ENCODE measurements around the gene MOK.

Gene MOK

DNA sequence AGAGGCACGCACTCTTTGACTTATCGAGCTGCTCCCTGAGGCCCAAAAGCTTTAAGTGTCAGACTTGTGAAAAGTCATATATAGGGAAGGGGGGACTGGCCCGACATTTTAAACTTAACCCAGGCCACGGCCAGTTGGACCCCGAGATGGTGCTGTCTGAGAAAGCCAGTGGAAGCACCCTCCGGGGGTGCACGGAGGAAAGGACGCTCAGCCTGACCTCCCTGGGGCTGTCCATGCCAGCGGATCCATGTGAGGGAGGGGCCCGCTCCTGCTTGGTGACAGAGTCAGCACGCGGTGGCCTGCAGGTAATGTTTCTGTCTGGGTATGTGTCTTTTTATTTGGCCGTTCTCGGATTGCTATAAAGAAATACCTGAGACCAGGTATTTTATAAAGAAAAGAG lies 21.6 kb upstream of the MOK start:
- POLR2A ChIA-PET = no interaction called here
- TF ChIP-seq, protein P1, sequence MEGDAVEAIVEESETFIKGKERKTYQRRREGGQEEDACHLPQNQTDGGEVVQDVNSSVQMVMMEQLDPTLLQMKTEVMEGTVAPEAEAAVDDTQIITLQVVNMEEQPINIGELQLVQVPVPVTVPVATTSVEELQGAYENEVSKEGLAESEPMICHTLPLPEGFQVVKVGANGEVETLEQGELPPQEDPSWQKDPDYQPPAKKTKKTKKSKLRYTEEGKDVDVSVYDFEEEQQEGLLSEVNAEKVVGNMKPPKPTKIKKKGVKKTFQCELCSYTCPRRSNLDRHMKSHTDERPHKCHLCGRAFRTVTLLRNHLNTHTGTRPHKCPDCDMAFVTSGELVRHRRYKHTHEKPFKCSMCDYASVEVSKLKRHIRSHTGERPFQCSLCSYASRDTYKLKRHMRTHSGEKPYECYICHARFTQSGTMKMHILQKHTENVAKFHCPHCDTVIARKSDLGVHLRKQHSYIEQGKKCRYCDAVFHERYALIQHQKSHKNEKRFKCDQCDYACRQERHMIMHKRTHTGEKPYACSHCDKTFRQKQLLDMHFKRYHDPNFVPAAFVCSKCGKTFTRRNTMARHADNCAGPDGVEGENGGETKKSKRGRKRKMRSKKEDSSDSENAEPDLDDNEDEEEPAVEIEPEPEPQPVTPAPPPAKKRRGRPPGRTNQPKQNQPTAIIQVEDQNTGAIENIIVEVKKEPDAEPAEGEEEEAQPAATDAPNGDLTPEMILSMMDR (IDR thresholded peaks at IDR 0.05; ENCODE audit: insufficient read depth, low read length, missing control alignments) = no peak
- H3K4me3 ChIP-seq (ENCODE audit: low read depth, low read length) = no peak overlapping the region
- no peak for DNase-seq (ENCODE audit: low read depth, low spot score)
- CTCF ChIA-PET = interaction anchor here (1.3 kb wide), 1 partner anchor 9 kb away, joined by 5 read pairs; no protein-coding TSS in a partner anchor

DNA sequence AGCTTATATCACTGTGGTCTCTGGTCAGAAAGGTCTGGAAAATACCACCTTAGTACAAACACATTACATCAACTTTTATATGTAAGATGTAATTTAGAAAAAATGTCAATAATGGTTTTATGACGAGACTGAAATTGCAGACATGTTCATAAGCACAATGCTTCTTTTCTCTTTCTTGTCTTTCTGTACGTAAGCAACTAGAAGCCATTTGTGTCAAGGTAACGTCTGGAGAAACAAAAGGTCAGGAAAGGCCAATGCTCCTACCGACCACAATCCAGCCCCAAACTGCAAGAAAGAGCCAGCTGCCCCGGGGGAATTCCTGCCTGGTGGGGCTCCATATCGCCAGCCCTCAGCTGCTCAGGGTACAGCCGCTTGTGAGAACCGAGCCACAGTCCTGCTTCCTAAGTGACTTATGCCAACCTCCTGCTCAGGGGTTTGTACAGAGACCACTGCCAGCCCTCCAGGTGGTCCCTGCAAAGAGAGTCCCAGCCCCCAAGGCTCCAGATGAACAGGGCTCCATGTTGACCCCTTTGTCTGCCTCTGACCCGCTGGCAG lies 20.9 kb upstream of the MOK start:
- CTCF ChIA-PET = interaction anchor here (1.3 kb wide), 1 partner anchor 9 kb away, joined by 5 read pairs; no protein-coding TSS in a partner anchor
- TF ChIP-seq, protein P1 (IDR thresholded peaks at IDR 0.05; ENCODE audit: insufficient read depth, low read length, missing control alignments) = no peak
- DNase-seq (ENCODE audit: low read depth, low spot score) = no peak
- POLR2A ChIA-PET = no interaction called here
- H3K4me3 ChIP-seq (ENCODE audit: low read depth, low read length) = no peak overlapping the region

DNA sequence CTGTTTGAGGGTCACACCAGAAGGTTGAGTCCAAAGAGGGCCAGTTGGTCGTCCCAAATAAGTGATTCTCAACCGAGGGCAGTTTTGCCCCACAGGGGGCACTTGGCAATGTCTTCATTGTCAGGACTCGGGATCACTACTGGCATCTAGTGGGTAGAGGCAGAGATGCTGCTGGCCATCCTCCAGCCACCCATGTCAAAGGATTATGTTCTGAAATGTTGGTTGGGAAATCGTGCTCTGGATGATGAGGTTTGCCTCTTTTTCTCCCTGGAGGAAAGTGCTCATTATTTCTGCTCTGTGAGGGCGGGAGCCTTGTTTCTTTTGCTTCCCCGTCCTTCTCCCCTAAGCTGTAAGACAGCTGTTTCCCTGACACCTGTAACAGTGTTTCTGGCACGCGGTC lies 18.1 kb upstream of the MOK start:
- no peak overlapping the region for H3K4me3 ChIP-seq (ENCODE audit: low read depth, low read length)
- POLR2A ChIA-PET = no interaction called here
- CTCF ChIA-PET = interaction anchor here (0.6 to 2.4 kb wide), 16 partner anchors 8 to 616 kb away, joined by 3 to 8 read pairs (median 4); partner anchors contain the start of gene MOK
- TF ChIP-seq, protein P1 (IDR thresholded peaks at IDR 0.05; ENCODE audit: insufficient read depth, low read length, missing control alignments) = peak; percentile 76
- DNase-seq (ENCODE audit: low read depth, low spot score) = peak; percentile 62

- H3K4me3 ChIP-seq (ENCODE audit: low read depth, low read length) = no peak overlapping the region
- CTCF ChIA-PET = interaction anchor here (0.7 to 2.4 kb wide), 16 partner anchors 8 to 360 kb away, joined by 3 to 8 read pairs (median 3); partner anchors contain the start of gene MOK
- POLR2A ChIA-PET = no interaction called here
- TF ChIP-seq, protein P1 (IDR thresholded peaks at IDR 0.05; ENCODE audit: insufficient read depth, low read length, missing control alignments) = no peak
- no peak for DNase-seq (ENCODE audit: low read depth, low spot score)
Observed at GRCh38 chr14:102321456-102322422, 16.8 kb upstream of the MOK start.

- ChIA-PET CTCF (interaction anchor here (0.8 to 8.1 kb wide), 14 partner anchors 12 to 359 kb away, joined by 3 to 113 read pairs (median 3); no protein-coding TSS in a partner anchor), POLR2A (no interaction called here)
- DNase-seq (ENCODE audit: low read depth, low spot score) = no peak
- H3K4me3 ChIP-seq (ENCODE audit: low read depth, low read length) = peak overlapping the region; percentile 79
- TF ChIP-seq, protein P1 (IDR thresholded peaks at IDR 0.05; ENCODE audit: insufficient read depth, low read length, missing control alignments) = no peak
Observed at GRCh38 chr14:102320671-102321455, 15.9 kb upstream of the MOK start.

Measured in AG04449 (cell line).